GM19193 (cell line): Measurements from ENCODE around the gene BRCA1.

Experiments
- POLR2A ChIP-seq: IDR thresholded peaks from 4 replicates; pipeline ENCODE4 v1.6.1; 2011; ENCODE audit not compliant: insufficient read depth, insufficient read length; ENCODE audit errors: extremely low read depth

Gene BRCA1

DNA sequence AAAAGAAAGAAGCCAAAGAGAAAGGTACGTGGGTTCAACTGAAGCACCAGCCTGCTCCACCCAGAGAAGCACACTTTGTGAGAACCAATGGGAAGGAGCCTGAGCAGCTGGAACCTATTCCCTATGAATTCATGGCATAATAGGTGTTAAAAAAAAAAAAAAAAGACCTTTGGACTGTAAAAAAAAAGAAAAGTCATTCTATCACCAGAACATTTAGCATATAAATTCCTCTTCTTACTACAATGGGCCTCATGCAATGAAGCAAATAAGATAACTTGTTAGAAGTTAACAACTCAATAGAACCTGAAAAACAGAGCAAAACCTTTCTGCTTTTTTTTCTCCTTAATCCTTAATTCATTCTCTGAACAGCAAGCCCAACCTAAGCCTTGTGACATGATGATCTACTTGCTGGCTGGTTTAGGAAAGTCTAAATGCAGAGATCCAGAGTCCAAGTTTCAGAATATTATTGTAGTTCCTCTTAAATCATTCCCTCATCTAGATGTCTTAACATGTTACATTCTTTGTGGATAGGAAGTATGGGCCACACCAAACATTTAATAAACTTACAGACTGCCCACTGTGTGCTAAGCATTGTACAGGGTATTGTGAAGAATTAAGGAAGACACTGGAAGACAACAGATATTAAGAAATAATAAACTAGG is 45.4 kb downstream of the BRCA1 start:
- TF ChIP-seq POLR2A, result no peak

DNA sequence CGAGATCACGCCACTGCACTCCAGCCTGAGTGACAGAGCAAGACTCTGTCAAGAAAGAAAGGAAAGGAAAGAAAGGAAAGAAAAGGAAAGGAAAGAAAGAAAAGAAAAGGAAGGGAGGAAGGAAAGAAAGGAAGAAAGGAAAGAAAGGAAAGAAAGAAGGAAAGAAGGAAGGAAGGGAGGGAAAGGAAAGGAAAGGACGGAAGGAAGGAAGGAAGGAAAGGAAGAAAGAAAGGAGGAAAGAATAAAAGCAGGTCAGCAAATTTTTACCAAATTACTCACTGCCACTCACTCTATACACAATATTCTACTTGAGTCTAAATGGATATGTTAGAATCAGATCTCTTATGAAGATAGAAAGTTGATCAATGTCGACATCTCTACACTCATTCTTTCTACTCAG is 50.3 kb downstream of the BRCA1 start:
- no peak for TF ChIP-seq POLR2A

DNA sequence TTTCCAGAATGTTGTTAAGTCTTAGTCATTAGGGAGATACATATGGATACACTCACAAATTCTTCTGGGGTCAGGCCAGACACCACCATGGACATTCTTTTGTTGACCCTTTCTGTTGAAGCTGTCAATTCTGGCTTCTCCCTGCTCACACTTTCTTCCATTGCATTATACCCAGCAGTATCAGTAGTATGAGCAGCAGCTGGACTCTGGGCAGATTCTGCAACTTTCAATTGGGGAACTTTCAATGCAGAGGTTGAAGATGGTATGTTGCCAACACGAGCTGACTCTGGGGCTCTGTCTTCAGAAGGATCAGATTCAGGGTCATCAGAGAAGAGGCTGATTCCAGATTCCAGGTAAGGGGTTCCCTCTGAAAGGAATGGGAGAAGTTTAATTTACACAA is 54.3 kb downstream of the BRCA1 start:
- no peak for TF ChIP-seq POLR2A

DNA sequence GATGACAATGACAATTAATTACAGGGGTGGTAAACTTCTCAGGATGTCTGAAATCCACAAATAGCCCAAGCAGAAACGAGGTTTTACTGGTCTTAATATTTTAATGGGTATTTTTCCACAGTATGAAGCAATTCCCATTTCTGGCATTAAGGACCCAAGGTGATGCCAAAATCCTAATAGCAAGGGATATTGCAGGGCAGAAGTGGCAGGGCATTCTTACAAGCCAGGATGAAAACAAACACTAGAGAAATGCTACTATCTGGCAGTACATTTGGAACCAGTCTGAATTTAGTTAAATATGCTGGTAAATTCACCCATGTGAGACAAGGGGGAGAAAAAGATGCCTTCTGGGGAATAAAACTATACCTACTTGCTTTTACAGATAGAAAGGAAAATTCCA is 54.9 kb downstream of the BRCA1 start:
- no peak for TF ChIP-seq POLR2A

DNA sequence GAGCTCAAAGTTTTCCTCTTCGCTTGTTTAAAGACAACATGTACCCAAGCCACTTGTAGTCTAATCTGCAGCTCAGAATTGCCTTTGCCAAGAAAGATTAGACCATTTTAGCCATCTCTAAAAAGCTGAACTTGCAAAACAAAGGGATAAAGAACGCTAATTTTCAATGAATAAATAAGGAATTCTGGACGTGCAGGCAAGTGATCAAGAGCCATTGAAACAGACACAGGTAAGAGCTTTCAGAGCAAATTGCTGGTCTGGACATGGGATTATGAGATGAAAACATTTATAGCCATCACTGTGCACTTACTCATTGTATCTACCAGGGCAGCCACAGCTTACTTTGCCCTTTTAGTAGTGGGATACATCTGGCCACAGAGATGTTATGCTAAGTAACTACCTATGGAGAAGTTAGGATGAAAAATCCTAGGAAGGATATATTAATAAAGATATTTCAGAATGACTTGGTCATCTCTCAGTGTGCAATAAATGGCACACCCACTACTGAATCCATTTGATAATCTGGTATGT is 55.7 kb downstream of the BRCA1 start:
- no peak for TF ChIP-seq POLR2A

DNA sequence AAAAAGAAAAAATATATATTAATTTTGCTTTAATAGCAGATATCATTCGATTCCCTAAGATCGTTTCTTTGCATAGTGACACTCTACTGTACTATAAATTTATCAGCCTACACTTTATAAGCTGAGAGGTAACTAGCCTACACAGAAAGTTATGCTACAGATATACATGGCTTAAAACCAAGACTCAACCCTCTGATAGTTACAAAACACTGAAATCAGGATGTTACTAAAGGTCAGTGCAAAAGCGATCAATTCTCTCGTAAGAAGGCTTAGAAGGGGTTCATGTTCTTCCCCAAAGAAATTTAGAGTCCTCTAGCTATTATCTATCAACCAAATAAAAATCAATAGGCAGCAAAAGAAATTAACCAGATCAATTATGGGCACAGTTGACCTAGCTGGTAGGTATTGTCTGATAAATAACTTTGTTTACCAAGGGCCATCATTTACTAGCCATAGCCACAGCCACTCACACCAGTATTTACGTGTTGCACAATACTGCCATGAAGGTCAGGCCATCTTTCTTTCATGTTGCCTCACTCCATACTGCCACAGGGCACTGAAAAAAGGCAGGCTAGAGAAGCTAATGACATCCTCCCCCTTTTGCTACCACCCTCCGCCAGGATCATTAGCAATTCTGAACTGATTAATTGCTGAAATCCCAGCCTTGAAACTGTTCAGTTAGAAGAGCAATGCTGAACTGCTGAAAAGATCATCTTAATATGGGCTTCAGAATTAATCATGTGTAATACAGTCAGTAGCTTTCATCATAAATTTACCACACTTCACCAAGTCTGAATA is 56.4 kb downstream of the BRCA1 start:
- TF ChIP-seq POLR2A, result no peak

DNA sequence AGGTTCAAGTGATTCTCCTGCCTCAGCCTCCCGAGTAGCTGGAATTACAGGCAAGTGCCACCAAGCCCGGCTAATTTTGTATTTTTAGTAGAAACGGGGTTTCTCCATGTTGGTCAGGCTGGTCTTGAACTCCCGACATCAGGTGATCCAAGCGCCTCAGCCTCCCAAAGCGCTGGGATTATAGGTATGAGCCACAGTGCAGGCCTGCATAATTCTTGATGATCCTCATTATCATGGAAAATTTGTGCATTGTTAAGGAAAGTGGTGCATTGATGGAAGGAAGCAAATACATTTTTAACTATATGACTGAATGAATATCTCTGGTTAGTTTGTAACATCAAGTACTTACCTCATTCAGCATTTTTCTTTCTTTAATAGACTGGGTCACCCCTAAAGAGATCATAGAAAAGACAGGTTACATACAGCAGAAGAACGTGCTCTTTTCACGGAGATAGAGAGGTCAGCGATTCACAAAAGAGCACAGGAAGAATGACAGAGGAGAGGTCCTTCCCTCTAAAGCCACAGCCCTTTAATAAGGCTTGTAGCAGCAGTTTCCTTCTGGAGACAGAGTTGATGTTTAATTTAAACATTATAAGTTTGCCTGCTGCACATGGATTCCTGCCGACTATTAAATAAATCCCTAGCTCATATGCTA is 62.1 kb downstream of the BRCA1 start:
- TF ChIP-seq POLR2A, result no peak

DNA sequence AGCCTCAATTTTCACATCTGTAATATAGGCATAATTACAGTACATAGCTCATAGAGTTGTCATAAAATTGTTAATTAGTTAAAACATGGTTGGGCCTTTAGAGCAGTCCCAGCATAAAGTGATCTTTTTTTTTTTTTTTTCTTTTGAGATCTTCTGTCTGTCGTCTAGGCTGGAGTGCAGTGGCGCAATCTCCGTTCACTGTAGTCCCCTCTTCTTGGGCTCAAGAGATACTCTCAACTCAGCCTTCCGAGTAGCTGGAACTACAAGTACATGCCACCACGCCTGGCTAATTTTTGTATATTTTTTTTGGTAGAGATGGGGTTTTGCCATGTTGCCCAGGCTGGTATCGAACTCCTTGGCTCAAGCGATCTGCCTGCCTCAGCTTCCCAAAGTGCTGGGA is 69.1 kb downstream of the BRCA1 start:
- no peak for TF ChIP-seq POLR2A

DNA sequence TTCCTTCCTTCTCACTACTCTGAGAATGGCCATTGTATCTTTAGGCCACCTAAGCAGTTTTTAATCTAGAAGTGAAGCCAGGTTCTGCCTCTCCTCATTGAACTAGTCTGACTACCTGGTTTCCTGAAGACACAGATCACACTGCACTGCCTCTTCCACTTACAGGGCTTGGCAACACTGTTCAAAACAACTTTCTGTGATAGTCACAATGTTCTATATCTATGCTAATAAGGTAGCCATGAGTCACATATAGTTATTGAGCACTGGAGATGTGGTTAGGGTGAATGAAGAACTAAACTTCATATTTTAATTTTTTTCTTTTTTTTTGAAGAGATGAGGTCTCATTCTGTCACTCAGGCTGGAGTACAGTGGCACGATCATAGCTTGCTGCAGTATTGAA is 73.2 kb downstream of the BRCA1 start:
- no peak for TF ChIP-seq POLR2A

DNA sequence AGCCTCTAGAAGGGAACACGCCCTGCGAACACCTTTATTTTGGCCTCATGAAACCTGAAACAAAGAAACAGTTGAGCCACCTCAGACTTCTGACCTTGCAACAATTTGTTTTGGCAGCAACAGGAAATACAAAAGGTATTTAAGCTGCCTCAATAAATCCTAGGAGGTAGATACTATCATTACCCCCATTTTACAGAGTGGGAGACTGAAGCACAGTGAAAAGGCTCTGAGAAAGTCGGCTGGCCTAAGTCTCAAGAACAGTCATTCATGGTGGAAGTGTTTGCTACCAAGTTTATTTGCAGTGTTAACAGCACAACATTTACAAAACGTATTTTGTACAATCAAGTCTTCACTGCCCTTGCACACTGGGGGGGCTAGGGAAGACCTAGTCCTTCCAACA is 81.1 kb downstream of the BRCA1 start:
- no peak for TF ChIP-seq POLR2A

DNA sequence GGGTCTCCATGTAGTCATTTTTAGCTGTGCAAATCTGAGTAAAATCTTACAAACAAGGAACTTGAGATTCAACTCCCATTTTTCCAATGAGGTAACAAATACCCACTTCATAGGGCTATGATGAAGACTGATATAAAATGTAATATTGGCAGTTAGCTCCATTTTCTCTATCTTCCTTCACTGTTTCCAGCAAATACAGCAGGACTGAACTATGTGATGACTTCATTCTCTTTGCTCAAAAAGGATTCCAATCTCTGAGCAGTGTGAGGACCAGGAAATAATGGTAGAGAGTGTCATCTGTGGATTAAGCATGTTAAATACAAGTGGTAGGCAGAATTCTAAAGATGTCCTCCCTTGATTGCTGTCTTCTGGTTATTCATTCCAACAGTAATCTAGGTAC is 81.9 kb downstream of the BRCA1 start:
- no peak for TF ChIP-seq POLR2A

DNA sequence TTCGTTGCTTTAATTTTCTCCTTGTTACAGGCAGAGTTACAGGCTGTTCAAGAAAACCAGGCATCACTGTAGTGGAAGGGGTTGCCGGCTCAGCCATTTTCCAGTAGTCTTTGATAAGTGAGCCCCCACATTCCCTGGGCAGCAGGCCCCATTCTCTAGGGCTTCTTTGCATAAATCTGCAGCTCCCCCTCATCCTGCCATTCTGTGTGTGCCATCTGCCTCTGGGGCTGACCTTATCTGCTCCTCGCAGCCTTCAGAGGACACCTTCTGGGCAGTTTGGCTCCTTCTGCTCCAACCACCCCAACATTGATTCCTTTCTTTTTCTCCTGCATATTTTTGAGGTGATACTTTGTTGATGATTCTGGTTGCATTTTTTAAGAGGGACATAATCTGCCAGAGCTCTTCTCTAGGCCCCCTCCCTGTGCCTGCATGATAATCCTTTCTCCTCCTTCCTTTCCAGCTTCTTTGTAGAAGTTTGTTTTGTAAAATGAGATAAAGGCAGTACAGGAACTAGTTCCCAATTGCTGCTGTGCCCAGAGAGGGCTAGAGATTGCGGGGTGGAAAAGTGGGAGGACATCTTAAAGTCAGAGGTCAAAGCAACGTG is 83.0 kb downstream of the BRCA1 start:
- no peak for TF ChIP-seq POLR2A

DNA sequence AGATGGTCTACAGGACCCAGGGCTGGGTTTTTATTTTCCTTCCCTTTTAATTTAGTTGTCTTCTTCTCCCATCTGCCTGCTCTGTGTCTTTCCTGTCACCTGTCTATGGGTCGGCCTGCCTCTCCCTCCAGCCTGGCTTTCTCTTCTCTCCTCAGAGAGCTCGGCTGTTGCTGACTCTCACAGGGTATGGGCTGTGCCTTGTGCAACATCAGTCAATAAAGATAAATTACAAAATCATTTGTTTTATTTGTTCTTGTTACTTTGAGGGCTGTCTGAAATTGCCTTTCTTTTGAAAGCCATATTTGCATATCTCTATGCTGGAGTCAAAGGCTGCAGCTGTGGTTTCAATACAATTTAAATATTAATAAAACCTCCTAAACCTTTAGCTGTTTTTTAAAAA is 84.5 kb downstream of the BRCA1 start:
- TF ChIP-seq POLR2A, result no peak

DNA sequence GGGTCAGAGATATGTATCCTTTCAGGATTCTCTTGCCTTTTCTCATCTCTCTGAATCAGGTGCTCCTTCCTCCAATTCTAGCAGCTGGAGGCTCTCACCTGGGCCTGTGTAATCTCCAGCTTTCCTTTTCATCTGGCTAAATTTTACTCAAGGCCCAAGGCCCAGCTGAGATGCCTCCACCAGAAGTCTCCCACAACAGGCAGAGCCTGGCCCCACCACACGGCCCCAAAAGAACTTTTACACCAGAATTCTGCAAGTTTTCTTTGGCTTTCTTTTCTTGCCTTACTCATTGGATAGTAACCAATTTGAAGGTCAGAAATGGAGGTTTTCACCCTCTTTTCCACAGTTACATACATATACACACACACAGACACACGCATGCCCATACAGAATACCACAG is 85.5 kb downstream of the BRCA1 start:
- no peak for TF ChIP-seq POLR2A

DNA sequence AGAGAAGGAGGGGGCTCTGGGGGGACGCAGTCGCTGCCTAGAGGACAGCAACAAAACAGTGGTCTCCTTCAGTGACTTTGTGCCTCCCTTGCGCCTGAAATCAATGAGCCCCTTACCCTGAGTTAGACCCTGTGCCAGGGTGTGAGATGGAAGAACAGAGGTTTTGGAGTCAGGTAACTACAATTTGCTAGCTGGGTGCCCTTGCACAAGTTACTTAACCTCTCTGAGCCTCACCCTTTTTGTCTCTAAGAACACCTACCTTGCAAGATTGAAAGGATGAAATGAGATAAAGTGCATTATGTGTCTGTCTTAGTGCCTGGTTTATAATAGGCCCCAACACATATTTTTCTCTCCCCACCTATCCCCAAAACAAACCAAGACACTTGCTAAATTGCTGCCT is 90.3 kb downstream of the BRCA1 start:
- TF ChIP-seq POLR2A, result no peak
